MCF 10A (cell line): ENCODE results near the gene F11R. TPM values are rescaled to one million over a fixed set of nuclear protein-coding genes. Genes with fewer than 3 reads are reported as not detected.

Experiments used
- BruUV-seq: library from RNA; stranded (reverse); fragments of 400-500 nt; replicated peaks from 2 replicates; lab custom pipeline; 2021; lab: Mats Ljungman, UMichigan
- CTCF ChIA-PET: fragments of 300-600 bp; sonication (Branson Sonifier 250); formaldehyde crosslinking; extraction: SDS; loops from one replicate; lab custom pipeline; 2021; ENCODE audit warnings: antibody characterized with exemption, inconsistent platforms; lab: Yijun Ruan, JAX
- POLR2A ChIA-PET: fragments of 300-600, 350-650 bp; sonication (Branson Sonifier 250); formaldehyde crosslinking; extraction: SDS; loops from one replicate; lab custom pipeline; 2020; ENCODE audit warnings: antibody characterized with exemption, inconsistent platforms; lab: Yijun Ruan, JAX
- DNase-seq: peaks from one replicate; pipeline ENCODE4 v3.0.0-alpha.2; 2018; ENCODE audit not compliant: unreplicated experiment
- H3K27ac Mint-ChIP-seq: one replicate; pipeline ENCODE4 v1.8.0; 2022; ENCODE audit warnings: mild to moderate bottlenecking, low read depth, mixed read lengths; ENCODE audit not compliant: unreplicated experiment
- H3K27me3 Mint-ChIP-seq: one replicate; pipeline ENCODE4 v1.8.0; 2022; ENCODE audit warnings: mixed read lengths; ENCODE audit not compliant: insufficient read depth, unreplicated experiment
- H3K36me3 Mint-ChIP-seq: one replicate; pipeline ENCODE4 v1.8.0; 2022; ENCODE audit warnings: mild to moderate bottlenecking, moderate library complexity, mixed read lengths; ENCODE audit not compliant: insufficient read depth, unreplicated experiment
- H3K4me1 Mint-ChIP-seq: one replicate; pipeline ENCODE4 v1.8.0; 2022; ENCODE audit warnings: mixed read lengths; ENCODE audit not compliant: insufficient read depth, unreplicated experiment
- H3K4me3 Mint-ChIP-seq: one replicate; pipeline ENCODE4 v1.8.0; 2022; ENCODE audit warnings: mild to moderate bottlenecking, moderate library complexity, mixed read lengths; ENCODE audit not compliant: unreplicated experiment
- H3K9me3 Mint-ChIP-seq: one replicate; pipeline ENCODE4 v1.8.0; 2022; ENCODE audit warnings: mixed read lengths; ENCODE audit not compliant: unreplicated experiment
- CTCF ChIP-seq: fragments of 200-600 bp; IDR thresholded peaks from one replicate; pipeline ENCODE4 v1.8.0; 2022; ENCODE audit warnings: antibody characterized with exemption, mild to moderate bottlenecking; ENCODE audit not compliant: unreplicated experiment
- intact Hi-C: fragments of 100-400 bp; cut with micrococcal nuclease; formaldehyde crosslinking; loops from 2 replicates; pipeline ENCODE4 v1.14.1; 2022
- total RNA-seq: library from RNA; stranded (reverse); gene quantifications from 2 replicates; pipeline ENCODE4 v1.2.3, GENCODE V29; 2022

The F11R gene
- total RNA-seq, 1 experiment from 2014 or later = 73.6 TPM

GRCh38 chr1:161038523-161039153 lies 17.7 kb upstream of the F11R start, which contains the start of gene TSTD1:
TSS of gene TSTD1 (minus strand) at chr1:161038964. CDS start at chr1:161038889, 75 bp downstream.
- H3K4me1 Mint-ChIP-seq = peaks cover 17% of the 10 kb centered on the region
- intact Hi-C loops = no loop called here
- H3K36me3 Mint-ChIP-seq = peaks cover 33% of the 10 kb centered on the region
- peak within 1 kb of the TSS; percentile 76 for H3K27ac Mint-ChIP-seq
- peak; percentile 76 for DNase-seq
- H3K9me3 Mint-ChIP-seq = no peaks in the 10 kb centered on the region
- TF ChIP-seq CTCF = no peak
- ChIA-PET POLR2A (interaction anchor here (0.9 to 4.5 kb wide), 12 partner anchors 8 to 127 kb away, joined by 3 to 107 read pairs (median 4); partner anchors contain the start of genes DEDD, F11R, NIT1 and PFDN2), CTCF (interaction anchor here (0.6 to 7.0 kb wide), 11 partner anchors 8 to 892 kb away, joined by 3 to 89 read pairs (median 4); partner anchors contain the start of genes KLHDC9 and NDUFS2)
- no peaks in the 10 kb centered on the region for H3K27me3 Mint-ChIP-seq
- BruUV-seq = TSS peak; percentile 48
- peak within 1 kb of the TSS; percentile 81 for H3K4me3 Mint-ChIP-seq

DNA sequence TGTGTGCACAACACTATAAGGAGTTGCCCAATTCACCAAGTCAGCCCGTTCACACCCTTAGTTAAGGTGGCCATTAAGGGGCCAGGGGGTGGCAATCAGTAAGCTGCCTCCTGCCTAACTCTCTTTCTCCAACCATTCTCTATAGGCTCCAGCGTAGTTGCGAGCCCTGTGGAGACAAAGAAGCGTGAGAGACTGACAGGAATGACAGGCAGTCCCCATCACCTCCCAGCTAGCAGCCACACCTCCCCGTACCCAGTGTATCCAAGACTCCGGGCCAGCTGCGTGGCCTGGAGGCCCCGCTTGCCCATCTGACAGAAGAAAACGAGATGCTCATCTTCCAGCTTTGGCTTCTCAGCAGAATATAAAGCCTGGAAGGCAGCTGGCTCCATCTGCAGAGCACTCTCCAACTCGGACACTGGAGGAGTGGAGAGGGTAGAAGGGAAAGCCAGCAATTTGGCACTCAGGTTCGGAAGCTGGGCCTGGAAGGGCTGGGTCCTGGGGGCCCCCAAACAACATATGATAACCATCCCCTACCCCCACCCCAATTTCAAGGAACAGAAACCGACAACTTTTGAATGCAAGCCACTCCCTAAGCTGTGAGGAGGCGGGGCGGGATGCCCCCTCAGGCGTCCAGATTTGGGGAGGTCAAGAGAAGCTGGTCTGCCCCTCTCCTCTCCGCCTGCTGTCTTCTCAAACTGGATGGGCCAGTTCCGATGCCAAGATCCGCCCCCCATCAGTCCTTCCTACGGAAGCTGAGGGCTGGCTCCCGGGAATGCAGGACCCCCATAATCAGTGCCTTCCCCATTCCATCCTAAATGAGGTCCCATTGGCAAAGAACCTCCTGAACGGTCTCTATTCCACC lies 16.9 kb upstream of the F11R start:
- CTCF ChIA-PET = interaction anchor here (0.5 to 7.0 kb wide), 11 partner anchors 9 to 106 kb away, joined by 3 to 89 read pairs (median 4); partner anchors contain the start of gene KLHDC9
- BruUV-seq = no TSS peak
- Mint-ChIP-seq H3K4me1 (peaks cover 20% of the 10 kb centered on the region), H3K9me3 (no peaks in the 10 kb centered on the region), H3K27ac (peak overlapping the region; percentile 76), H3K4me3 (peak overlapping the region; percentile 81), H3K36me3 (peaks cover 33% of the 10 kb centered on the region), H3K27me3 (no peaks in the 10 kb centered on the region)
- no peak for TF ChIP-seq CTCF
- intact Hi-C loops = no loop called here
- DNase-seq = no peak
- POLR2A ChIA-PET = interaction anchor here (0.9 to 4.5 kb wide), 10 partner anchors 7 to 128 kb away, joined by 3 to 107 read pairs (median 5); partner anchors contain the start of genes DEDD, F11R and PPOX

DNA sequence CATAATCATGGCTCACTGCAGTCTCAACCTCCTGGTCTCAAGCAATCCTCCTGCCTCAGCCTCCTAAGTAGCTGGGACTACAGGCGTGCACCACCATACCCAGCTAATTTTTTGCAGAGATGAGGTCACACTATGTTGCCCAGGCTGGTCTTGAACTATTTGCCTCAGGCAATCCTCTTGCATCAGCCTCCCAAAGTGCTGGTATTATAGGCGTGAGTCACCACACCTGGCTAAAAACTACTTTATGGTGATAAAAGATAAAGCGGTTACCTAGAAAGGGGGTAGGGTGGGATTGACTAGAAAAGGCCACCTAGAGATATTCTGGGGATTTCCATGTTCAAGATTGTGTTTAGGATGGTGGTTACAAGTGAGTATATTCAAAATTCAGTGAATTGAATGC lies 12.8 kb upstream of the F11R start:
- Mint-ChIP-seq H3K27ac (no peak overlapping the region), H3K4me3 (no peak overlapping the region), H3K4me1 (peaks cover 11% of the 10 kb centered on the region), H3K36me3 (peaks cover 1% of the 10 kb centered on the region), H3K9me3 (no peaks in the 10 kb centered on the region), H3K27me3 (no peaks in the 10 kb centered on the region)
- TF ChIP-seq CTCF = no peak
- intact Hi-C loops = no loop called here
- no TSS peak for BruUV-seq
- peak; percentile 82 for DNase-seq
- POLR2A ChIA-PET = interaction anchor here (1.0 to 6.2 kb wide), 5 partner anchors 8 to 81 kb away, joined by 3 to 114 read pairs (median 6); partner anchors contain the start of genes F11R and USF1
- CTCF ChIA-PET = interaction anchor here (0.6 to 2.3 kb wide), 4 partner anchors 8 to 199 kb away, joined by 4 to 15 read pairs (median 9); partner anchors contain the start of genes F11R and USF1
